HuH-7 (cell line): ENCODE data around the gene PTGR3.

ENCODE experiments used
- DNase-seq: peaks from one replicate; pipeline ENCODE4 v3.0.0; 2011; ENCODE audit warnings: low spot score

The PTGR3 gene

GRCh38 chr18:75234901-75235300 is 26.0 kb upstream of the PTGR3 start:
- no peak for DNase-seq

DNA sequence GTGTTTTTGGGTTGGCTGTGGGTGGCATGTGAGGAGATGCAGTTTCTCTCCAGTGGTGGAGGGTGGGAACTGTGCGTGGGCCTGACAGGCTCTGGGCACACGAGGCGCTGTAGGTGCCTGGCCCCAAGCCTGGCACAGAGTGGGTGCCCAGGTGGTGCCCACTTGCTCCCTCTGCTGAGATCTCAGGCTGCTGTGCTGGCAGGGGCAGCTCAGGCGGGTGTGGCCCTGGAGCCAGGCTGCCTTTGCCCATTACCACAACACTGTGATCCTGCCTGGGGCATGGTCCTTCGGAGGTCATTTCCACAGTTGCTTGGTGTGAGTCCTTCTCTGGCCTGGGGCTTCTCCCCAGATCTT is 22.1 kb upstream of the PTGR3 start:
- DNase-seq, result no peak

DNA sequence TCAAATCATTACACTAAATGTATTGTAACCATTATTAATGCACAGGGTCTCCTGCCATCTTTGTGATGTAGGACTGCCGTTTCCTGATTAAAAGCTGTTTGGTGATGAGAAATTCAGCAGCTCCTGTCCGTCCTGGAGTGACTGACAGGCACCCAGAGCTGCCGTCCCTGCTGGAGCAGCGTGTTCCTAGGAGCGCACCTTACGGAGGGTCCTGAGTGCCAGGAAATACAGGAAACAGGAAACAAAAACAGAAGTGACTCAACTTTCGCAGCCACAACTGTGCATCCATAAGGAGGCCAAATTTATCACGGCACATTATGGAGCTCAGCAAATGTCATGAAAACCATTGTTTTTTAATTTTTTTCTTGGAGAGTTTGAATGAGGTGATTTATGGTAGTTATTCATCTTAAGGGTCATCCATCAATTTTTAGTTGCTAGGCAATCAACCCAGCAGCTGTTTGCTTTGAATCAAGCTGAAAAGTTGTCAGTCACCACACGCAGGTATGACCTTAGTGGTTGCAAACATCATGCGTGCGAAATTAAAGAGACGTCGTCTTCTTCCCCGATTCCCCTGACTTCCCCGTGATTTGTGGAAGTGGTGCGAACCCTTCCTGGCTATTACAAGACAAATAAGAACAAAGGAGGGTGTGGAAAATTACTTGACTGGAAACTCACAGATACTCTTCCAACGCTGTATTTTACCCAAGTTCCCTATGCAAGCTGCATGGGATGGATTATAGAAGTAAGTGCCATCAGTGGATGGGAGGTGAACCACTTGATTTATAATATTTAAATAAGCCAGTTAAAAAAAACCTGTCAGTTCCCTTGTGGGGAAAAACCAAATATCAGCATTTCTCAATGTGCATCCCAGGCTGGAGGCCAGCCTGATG is 21.5 kb upstream of the PTGR3 start:
- DNase-seq, result no peak

DNA sequence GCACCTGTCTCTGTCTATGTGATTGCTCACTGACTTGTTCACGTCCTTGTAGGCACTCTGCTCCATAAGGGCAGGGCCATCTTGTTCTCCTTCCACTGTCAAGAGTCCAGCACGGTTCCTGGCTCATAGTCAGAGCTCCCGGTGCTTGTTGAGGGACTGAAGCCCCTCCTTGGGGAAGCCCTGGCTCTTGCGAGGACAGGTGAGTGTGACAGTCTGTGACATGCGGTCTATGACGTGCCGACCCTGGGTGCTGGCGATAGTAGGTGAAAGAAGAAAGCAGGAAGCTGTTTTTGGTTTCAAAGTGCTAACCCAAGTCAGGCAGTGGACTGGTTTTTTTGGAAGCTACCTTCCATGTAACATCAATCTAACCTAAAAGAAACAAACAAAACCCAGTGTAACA is 20.5 kb upstream of the PTGR3 start:
- DNase-seq, result no peak

DNA sequence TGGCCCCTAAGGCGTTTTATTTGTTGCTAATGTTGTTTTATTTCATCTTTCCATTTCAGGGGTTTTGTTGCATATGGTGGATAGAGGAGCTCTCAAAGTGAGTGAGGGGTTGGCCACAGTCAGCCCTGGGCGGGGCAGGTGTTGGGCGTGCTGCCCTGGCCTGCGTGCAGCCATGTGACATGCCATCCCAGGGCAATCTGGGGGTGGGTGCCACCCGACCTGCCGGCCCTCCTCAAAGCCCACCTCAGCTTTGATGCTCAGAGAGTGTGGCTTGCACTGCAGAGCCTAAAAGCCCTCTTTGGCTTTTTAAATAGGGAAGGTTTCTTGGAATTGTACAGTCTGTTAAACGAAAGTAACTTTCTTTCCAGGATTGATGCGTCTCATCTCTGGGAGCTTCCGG is 20.0 kb upstream of the PTGR3 start:
- DNase-seq, result no peak

GRCh38 chr18:75227535-75228296 is 18.8 kb upstream of the PTGR3 start:
- DNase-seq, result no peak

GRCh38 chr18:75226956-75227316 is 18.0 kb upstream of the PTGR3 start:
- DNase-seq, result no peak

GRCh38 chr18:75226286-75226955 is 17.5 kb upstream of the PTGR3 start:
- DNase-seq, result peak; percentile 40

GRCh38 chr18:75223687-75224347 is 14.9 kb upstream of the PTGR3 start:
- DNase-seq, result no peak

DNA sequence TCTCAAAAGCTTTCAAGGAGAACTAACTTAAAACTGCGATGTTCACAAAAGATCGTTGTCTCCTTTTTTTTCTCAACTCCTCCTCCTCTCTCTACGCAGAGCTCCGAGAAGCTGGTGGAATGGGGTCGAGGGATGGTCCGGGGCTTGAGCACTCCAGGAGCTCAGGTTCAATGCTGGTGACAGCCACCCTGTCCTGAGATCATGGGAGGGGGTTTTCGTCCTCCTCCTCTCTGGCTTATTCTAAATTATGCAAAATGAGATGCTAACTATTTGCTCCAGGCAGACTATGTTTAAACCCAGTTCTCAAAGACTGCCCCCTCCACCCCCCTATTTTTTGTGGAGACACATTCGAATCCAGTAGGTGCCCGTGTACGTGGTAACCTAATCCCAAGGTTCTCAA is 13.5 kb upstream of the PTGR3 start:
- no peak for DNase-seq

GRCh38 chr18:75221897-75222296 is 13.0 kb upstream of the PTGR3 start:
- DNase-seq, result no peak

- no peak for DNase-seq
Measured at GRCh38 chr18:75221397-75221796, 12.5 kb upstream of the PTGR3 start.

DNA sequence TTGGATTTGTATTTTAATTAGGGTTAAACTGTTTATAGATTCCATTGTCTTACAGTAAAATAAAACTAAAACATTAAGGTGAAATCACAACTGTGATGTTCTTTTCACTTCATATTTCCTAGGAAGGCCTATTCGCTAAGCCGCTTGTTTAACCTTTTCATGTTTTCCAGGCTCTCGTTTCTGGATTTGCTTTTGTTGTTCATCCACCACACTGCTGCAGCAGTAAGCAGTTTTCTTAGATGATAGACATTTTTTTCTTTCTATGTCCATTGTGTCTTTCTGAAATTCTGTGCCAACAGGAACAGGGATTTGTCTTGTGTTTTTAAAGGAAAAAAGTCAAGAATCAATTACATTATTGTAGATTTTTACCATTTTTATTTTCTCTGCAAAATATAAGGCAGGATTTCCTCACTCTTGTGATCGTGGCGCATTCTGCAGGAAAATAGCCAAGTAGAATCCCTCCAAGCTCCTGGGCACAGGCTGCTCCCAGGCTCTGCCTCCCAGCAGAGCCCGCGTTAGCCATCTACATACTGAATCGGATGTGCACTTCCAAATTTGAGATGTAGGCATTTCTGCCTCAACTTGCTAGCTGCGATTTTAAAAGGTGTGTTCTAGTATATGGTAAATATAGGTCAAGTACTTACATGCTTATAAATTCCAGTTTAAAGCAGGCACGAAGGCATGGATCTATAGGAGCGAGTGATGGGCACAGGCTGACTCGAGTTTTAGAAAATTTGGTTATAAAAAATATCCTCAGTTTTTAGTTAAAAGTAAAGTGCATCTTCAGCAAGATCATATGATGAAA is 11.8 kb upstream of the PTGR3 start:
- DNase-seq, result no peak

GRCh38 chr18:75219745-75220375 is 10.9 kb upstream of the PTGR3 start:
- DNase-seq, result no peak

DNA sequence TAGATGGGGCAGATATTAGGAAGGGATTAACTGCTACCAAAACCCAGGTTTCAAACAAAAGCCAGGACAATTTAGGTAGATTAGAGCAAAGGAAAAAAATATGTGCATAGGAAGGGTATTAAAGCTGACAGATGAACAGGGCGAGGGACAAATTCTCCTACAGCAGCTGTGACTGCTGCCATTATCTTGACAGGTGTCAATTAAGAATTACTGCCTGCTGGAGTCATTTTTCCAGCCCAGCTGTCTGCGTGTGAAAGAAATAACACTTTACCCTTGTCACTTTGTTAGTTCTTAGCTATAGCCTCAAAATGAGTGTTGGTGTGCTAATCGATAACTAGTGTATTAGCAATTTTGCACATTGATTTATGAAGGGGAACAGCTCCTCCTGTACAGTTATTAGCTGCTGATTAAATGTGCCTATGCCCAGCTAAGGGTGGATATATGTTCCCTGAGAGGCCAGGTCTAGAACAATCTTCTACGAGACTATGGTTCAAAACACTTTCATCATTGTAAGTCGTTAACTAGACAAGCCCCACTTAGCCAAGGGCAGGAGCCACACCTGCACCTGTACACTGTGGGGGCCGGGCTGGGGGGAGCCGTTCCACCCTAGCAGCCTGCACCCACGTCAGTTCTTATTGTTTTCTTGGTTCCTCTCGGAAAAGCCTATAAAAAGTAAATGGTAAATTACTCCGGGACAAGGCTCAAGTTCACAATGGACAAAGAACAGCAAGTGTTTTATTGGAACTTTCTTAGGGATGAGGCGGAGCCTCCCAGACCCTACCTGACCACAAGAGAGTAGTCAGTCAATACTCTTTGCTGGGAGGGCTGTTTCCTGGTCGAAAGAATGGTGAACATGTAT is 9.4 kb upstream of the PTGR3 start:
- no peak for DNase-seq

GRCh38 chr18:75216911-75217689 is 8.2 kb upstream of the PTGR3 start:
- no peak for DNase-seq

DNA sequence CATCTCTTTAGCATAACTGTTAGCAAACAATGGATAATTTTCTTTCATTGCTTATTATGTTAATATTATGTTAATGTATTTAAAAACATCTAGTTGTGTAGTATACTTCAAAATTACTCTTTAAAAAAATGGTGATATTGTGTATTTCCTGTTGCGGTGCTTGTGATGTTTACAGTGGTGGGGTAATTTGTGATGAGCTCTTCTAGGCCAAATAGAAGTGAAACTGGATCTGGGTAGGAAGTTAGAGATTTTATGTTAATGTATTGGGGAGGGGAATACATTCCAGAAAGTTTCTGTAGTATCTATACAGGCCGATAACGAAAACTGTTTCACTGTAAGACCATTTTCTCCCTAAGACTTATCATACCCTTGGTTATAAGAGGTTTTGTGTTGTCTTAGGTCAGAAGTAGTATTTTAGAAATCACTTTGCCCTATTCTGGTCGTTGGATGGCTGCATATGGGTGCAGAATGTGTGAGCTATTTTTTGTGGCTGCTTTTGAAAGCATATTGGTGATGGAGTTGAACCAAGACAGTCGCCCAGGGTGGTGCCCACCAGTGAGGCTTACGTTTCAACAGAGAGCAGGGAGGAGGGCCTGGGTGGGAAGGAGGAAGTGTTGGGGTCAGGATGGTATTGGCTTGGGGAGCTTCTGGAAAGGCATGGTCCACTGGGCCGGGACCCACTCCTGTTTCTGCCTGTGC is 7.4 kb upstream of the PTGR3 start:
- no peak for DNase-seq

DNA sequence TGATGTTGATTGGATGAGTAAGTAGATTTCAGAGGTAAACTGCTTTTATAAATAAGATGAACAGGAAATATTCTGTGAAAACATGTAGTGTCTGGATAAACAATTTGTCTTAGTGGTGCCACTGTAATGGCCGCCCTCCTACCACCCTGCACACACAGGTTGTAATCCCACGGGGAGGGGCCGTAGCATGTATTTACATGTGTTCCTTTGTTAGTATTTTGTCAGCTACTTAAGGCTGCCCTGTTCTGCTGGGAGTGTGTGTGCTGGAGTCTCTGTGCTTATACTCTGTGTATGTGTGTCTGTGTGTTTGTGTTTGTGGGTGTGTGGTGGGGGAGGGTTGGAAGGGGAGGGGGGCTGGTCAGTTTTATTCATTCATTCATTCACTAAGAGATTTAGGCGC is 6.7 kb upstream of the PTGR3 start:
- DNase-seq, result no peak
